Activated T-cell treated with anti-CD3 and anti-CD28 coated beads, Interleukin-2, amount 50 U/mL, for 48 hours (primary cell): ENCODE data around the gene ANGPTL1.

Experiments used
- DNase-seq, 2 experiments: peaks; one replicate each; pipeline ENCODE4 v3.0.0-alpha.2; 2020

ANGPTL1 gene

GRCh38 chr1:178870944-178871343 lies at the start of gene ANGPTL1:
ANGPTL1 (minus strand) TSS chr1:178871077; CDS start chr1:178865776, 5,301 bp downstream.
- DNase-seq = no peak

- no peak for DNase-seq
Measured at GRCh38 chr1:178919581-178919980, 48.7 kb upstream of the ANGPTL1 start.

GRCh38 chr1:178918955-178919354 lies 48.1 kb upstream of the ANGPTL1 start:
- DNase-seq = no peak

GRCh38 chr1:178918308-178918707 lies 47.4 kb upstream of the ANGPTL1 start:
- DNase-seq = no peak

- DNase-seq = no peak
Measured at GRCh38 chr1:178916448-178917174, 45.7 kb upstream of the ANGPTL1 start.

- no peak for DNase-seq
Measured at GRCh38 chr1:178912597-178912996, 41.7 kb upstream of the ANGPTL1 start.

GRCh38 chr1:178910023-178910422 lies 39.1 kb upstream of the ANGPTL1 start:
- DNase-seq = no peak

- DNase-seq = no peak
Measured at GRCh38 chr1:178908358-178908757, 37.5 kb upstream of the ANGPTL1 start.

GRCh38 chr1:178901482-178902125 lies 30.7 kb upstream of the ANGPTL1 start:
- no peak for DNase-seq

- DNase-seq = no peak
Measured at GRCh38 chr1:178899402-178899801, 28.5 kb upstream of the ANGPTL1 start.

GRCh38 chr1:178898401-178898800 lies 27.5 kb upstream of the ANGPTL1 start:
- no peak for DNase-seq

- no peak for DNase-seq
Measured at GRCh38 chr1:178895928-178896327, 25.1 kb upstream of the ANGPTL1 start.

- DNase-seq = no peak
Measured at GRCh38 chr1:178886551-178886950, 15.7 kb upstream of the ANGPTL1 start.

- DNase-seq = no peak
Measured at GRCh38 chr1:178885869-178886268, 15.0 kb upstream of the ANGPTL1 start.

GRCh38 chr1:178881950-178882349 lies 11.1 kb upstream of the ANGPTL1 start:
- no peak for DNase-seq

GRCh38 chr1:178877896-178878295 lies 7.0 kb upstream of the ANGPTL1 start:
- DNase-seq = no peak

GRCh38 chr1:178875936-178876335 lies 5.1 kb upstream of the ANGPTL1 start:
- DNase-seq = no peak

GRCh38 chr1:178874966-178875365 lies 4.1 kb upstream of the ANGPTL1 start:
- no peak for DNase-seq

GRCh38 chr1:178871551-178872320 lies 859 bp upstream of the ANGPTL1 start:
- DNase-seq = no peak

GRCh38 chr1:178870221-178870620 lies 656 bp downstream of the ANGPTL1 start:
- DNase-seq = no peak

GRCh38 chr1:178869119-178869697 lies 1.7 kb downstream of the ANGPTL1 start:
- DNase-seq = no peak

GRCh38 chr1:178868706-178869105 lies 2.2 kb downstream of the ANGPTL1 start:
- DNase-seq = no peak

- DNase-seq = no peak
Measured at GRCh38 chr1:178867670-178868069, 3.2 kb downstream of the ANGPTL1 start.
